KOPT-K1 (cell line): ENCODE measurements around the gene RTKN.
"Not testable (repeated sequence)": the region's sequence is repeated elsewhere in the genome, so short reads cannot be mapped to it uniquely, and the experiment has no call there.

Source experiments
- H3K27ac ChIP-seq: fragments of 200-600 bp; sonication (generic); 2 replicates; pipeline ENCODE4 v1.5.1; 2016; ENCODE audit warnings: antibody characterized with exemption, mild to moderate bottlenecking, low read depth, low read length; ENCODE audit not compliant: poor library complexity, severe bottlenecking
- H3K36me3 ChIP-seq: fragments of 200-600 bp; sonication (generic); 2 replicates; pipeline ENCODE4 v1.5.1; 2017; ENCODE audit warnings: antibody characterized with exemption, mild to moderate bottlenecking, low read length, moderate library complexity; ENCODE audit not compliant: insufficient read depth
- H3K9me3 ChIP-seq: fragments of 200-600 bp; sonication (generic); 2 replicates; pipeline ENCODE4 v1.5.1; 2017; ENCODE audit warnings: antibody characterized with exemption, low read length, mild to moderate bottlenecking; ENCODE audit not compliant: insufficient read depth, poor library complexity, severe bottlenecking

RTKN gene

GRCh38 chr2:74450570-74451190 is 8.9 kb upstream of the RTKN start:
- Histone ChIP-seq H3K36me3 (no peaks in the 10 kb centered on the region), H3K9me3 (no peaks in the 10 kb centered on the region), H3K27ac (no peak overlapping the region)

GRCh38 chr2:74448771-74449170 is 7.0 kb upstream of the RTKN start:
- H3K27ac ChIP-seq: no peak overlapping the region
- H3K9me3 ChIP-seq: no peaks in the 10 kb centered on the region
- no peaks in the 10 kb centered on the region for H3K36me3 ChIP-seq

GRCh38 chr2:74447230-74447999 is 5.7 kb upstream of the RTKN start:
- H3K27ac ChIP-seq: no peak overlapping the region
- H3K36me3 ChIP-seq: no peaks in the 10 kb centered on the region
- H3K9me3 ChIP-seq: no peaks in the 10 kb centered on the region

GRCh38 chr2:74444498-74445318 is 3.0 kb upstream of the RTKN start:
- H3K27ac ChIP-seq: no peak overlapping the region
- no peaks in the 10 kb centered on the region for H3K9me3 ChIP-seq
- H3K36me3 ChIP-seq: no peaks in the 10 kb centered on the region

- not testable (repeated sequence) for H3K36me3 ChIP-seq, H3K27ac ChIP-seq, H3K9me3 ChIP-seq
These were observed 953 bp upstream of the RTKN start for GRCh38 chr2:74442483-74443297.

GRCh38 chr2:74441170-74441689 is 507 bp downstream of the RTKN start:
- H3K27ac ChIP-seq: no peak overlapping the region
- no peaks in the 10 kb centered on the region for H3K9me3 ChIP-seq
- no peaks in the 10 kb centered on the region for H3K36me3 ChIP-seq

GRCh38 chr2:74440378-74441169 is 1.2 kb downstream of the RTKN start:
- Histone ChIP-seq H3K36me3 (no peaks in the 10 kb centered on the region), H3K9me3 (no peaks in the 10 kb centered on the region), H3K27ac (no peak overlapping the region)

- no peak overlapping the region for H3K27ac ChIP-seq
- no peaks in the 10 kb centered on the region for H3K36me3 ChIP-seq
- no peaks in the 10 kb centered on the region for H3K9me3 ChIP-seq
These were observed 1.8 kb downstream of the RTKN start for GRCh38 chr2:74439803-74440377.

GRCh38 chr2:74439373-74439772 is 2.4 kb downstream of the RTKN start:
- H3K36me3 ChIP-seq: no peaks in the 10 kb centered on the region
- H3K27ac ChIP-seq: no peak overlapping the region
- no peaks in the 10 kb centered on the region for H3K9me3 ChIP-seq

- Histone ChIP-seq H3K27ac (no peak overlapping the region), H3K9me3 (no peaks in the 10 kb centered on the region), H3K36me3 (no peaks in the 10 kb centered on the region)
These were observed 3.5 kb downstream of the RTKN start for GRCh38 chr2:74438248-74438647.

- Histone ChIP-seq H3K27ac (no peak overlapping the region), H3K9me3 (no peaks in the 10 kb centered on the region), H3K36me3 (no peaks in the 10 kb centered on the region)
These were observed 4.7 kb downstream of the RTKN start for GRCh38 chr2:74436848-74437695.

- Histone ChIP-seq H3K9me3 (no peaks in the 10 kb centered on the region), H3K36me3 (no peaks in the 10 kb centered on the region), H3K27ac (no peak overlapping the region)
These were observed 5.5 kb downstream of the RTKN start for GRCh38 chr2:74436111-74436805.
